Stimulated activated CD8-positive, alpha-beta memory T cell treated with anti-CD3 and anti-CD28 coated beads, Interleukin-12 subunit alpha, Interleukin-12 subunit beta, amount 100 ng/mL, for 24 hours (primary cell): ENCODE measurements around the gene TYK2.

Experiments
- DNase-seq: peaks from one replicate; pipeline ENCODE4 v3.0.0-alpha.2; 2020; ENCODE audit errors: extremely low read depth

The TYK2 gene

GRCh38 chr19:10315335-10316214 is 64.8 kb downstream of the TYK2 start, which contains the start of gene FDX2:
Gene FDX2 (minus strand): TSS chr19:10316015. CDS start chr19:10315996, 19 bp downstream.
- DNase-seq, result peak; percentile 77

GRCh38 chr19:10309423-10309822 is 70.9 kb downstream of the TYK2 start, which contains the start of gene ZGLP1:
Gene ZGLP1 (minus strand): TSS chr19:10309815.
- DNase-seq, result no peak

GRCh38 chr19:10306327-10306726 is 74.0 kb downstream of the TYK2 start:
- DNase-seq, result no peak

GRCh38 chr19:10305139-10305806 is 75.1 kb downstream of the TYK2 start:
- DNase-seq, result no peak
